ENCODE measurements around the gene SPOCK3.
"Not testable (repeated sequence)": the region's sequence is repeated elsewhere in the genome, so short reads cannot be mapped to it uniquely, and the experiment has no call there.

SPOCK3 gene

GRCh38 chr4:166924424-166924823 lies 309.9 kb downstream of the SPOCK3 start:
- DNase-seq: no peak

GRCh38 chr4:166913926-166914325 lies 320.4 kb downstream of the SPOCK3 start:
- DNase-seq: no peak

- DNase-seq: no peak
These were observed 330.9 kb downstream of the SPOCK3 start for GRCh38 chr4:166903408-166903807.

- DNase-seq: no peak
These were observed 331.4 kb downstream of the SPOCK3 start for GRCh38 chr4:166902941-166903340.

- no peak for DNase-seq
These were observed 338.0 kb downstream of the SPOCK3 start for GRCh38 chr4:166896254-166896653.

GRCh38 chr4:166895771-166896170 lies 338.5 kb downstream of the SPOCK3 start:
- no peak for DNase-seq

GRCh38 chr4:166887457-166887856 lies 346.8 kb downstream of the SPOCK3 start:
- no peak for DNase-seq

GRCh38 chr4:166886718-166887117 lies 347.6 kb downstream of the SPOCK3 start:
- no peak for DNase-seq

GRCh38 chr4:166882221-166882620 lies 352.1 kb downstream of the SPOCK3 start:
- DNase-seq: no peak

GRCh38 chr4:166875821-166876220 lies 358.5 kb downstream of the SPOCK3 start:
- DNase-seq: no peak

- no peak for DNase-seq
These were observed 372.3 kb downstream of the SPOCK3 start for GRCh38 chr4:166862032-166862431.

- not testable (repeated sequence) for DNase-seq
These were observed 383.9 kb downstream of the SPOCK3 start for GRCh38 chr4:166850398-166850797.

- no peak for DNase-seq
These were observed 387.4 kb downstream of the SPOCK3 start for GRCh38 chr4:166846939-166847338.

- DNase-seq: no peak
These were observed 391.5 kb downstream of the SPOCK3 start for GRCh38 chr4:166842795-166843261.

- DNase-seq: no peak
These were observed 394.6 kb downstream of the SPOCK3 start for GRCh38 chr4:166839615-166840251.

- DNase-seq: no peak
These were observed 395.2 kb downstream of the SPOCK3 start for GRCh38 chr4:166838975-166839614.

- DNase-seq: no peak
These were observed 397.4 kb downstream of the SPOCK3 start for GRCh38 chr4:166836865-166837264.

GRCh38 chr4:166827629-166828028 lies 406.7 kb downstream of the SPOCK3 start:
- no peak for DNase-seq

- DNase-seq: no peak
These were observed 407.1 kb downstream of the SPOCK3 start for GRCh38 chr4:166827167-166827566.

GRCh38 chr4:166823848-166824247 lies 410.4 kb downstream of the SPOCK3 start:
- DNase-seq: no peak

- DNase-seq: no peak
These were observed 411.2 kb downstream of the SPOCK3 start for GRCh38 chr4:166823126-166823525.

GRCh38 chr4:166822386-166822785 lies 411.9 kb downstream of the SPOCK3 start:
- DNase-seq: no peak

- DNase-seq: no peak
These were observed 417.4 kb downstream of the SPOCK3 start for GRCh38 chr4:166816890-166817289.

GRCh38 chr4:166808380-166808779 lies 425.9 kb downstream of the SPOCK3 start:
- DNase-seq: no peak

- no peak for DNase-seq
These were observed 431.9 kb downstream of the SPOCK3 start for GRCh38 chr4:166802346-166802745.
